HFFc6 (cell line): Measurements from ENCODE around the gene CABS1. TPM values are rescaled to one million over a fixed set of nuclear protein-coding genes. Genes with fewer than 3 reads are reported as not detected.

Experiments used
- DNase-seq: peaks from one replicate; pipeline ENCODE4 v3.0.0-alpha.2; 2018
- H3K27ac Mint-ChIP-seq: 2 replicates; pipeline ENCODE4 v1.8.0; 2020; ENCODE audit warnings: mild to moderate bottlenecking, mixed read lengths
- H3K27me3 Mint-ChIP-seq: 2 replicates; pipeline ENCODE4 v1.8.0; 2021; ENCODE audit warnings: mild to moderate bottlenecking, moderate library complexity, mixed read lengths; ENCODE audit not compliant: insufficient read depth
- H3K36me3 Mint-ChIP-seq: 2 replicates; pipeline ENCODE4 v1.8.0; 2021; ENCODE audit warnings: low read depth, mixed read lengths
- H3K4me1 Mint-ChIP-seq: 2 replicates; pipeline ENCODE4 v1.8.0; 2020; ENCODE audit warnings: low read depth, mixed read lengths
- H3K4me3 Mint-ChIP-seq: 2 replicates; pipeline ENCODE4 v1.8.0; 2020; ENCODE audit warnings: mild to moderate bottlenecking, moderate library complexity, mixed read lengths
- H3K9me3 Mint-ChIP-seq: 2 replicates; pipeline ENCODE4 v1.8.0; 2020; ENCODE audit warnings: mild to moderate bottlenecking, mixed read lengths
- long read RNA-seq: library from polyadenylated mRNA; unstranded; transcript quantifications from one replicate; pipeline ENCODE4 v2.0.0, GENCODE V29; 2019
- total RNA-seq, 6 experiments: library from RNA; stranded (reverse); fragmentation: NEBNext Ultra II Directional; extraction: Animal tissue kit (Norgen Biotek cat#: 25700); gene quantifications; 2 replicates in 1 of 6; 3 replicates in 5 of 6; pipeline ENCODE4 v1.2.3, GENCODE V29; 2021
- TF ChIP-seq, protein P1 (sequence below): fragments of 200-600 bp; sonication (generic); IDR thresholded peaks from 2 replicates; pipeline ENCODE4 v1.5.0; 2021; ENCODE audit warnings: antibody characterized with exemption, mild to moderate bottlenecking

Gene CABS1
- total RNA-seq, result not detected
- long read RNA-seq, result 0 reads

DNA sequence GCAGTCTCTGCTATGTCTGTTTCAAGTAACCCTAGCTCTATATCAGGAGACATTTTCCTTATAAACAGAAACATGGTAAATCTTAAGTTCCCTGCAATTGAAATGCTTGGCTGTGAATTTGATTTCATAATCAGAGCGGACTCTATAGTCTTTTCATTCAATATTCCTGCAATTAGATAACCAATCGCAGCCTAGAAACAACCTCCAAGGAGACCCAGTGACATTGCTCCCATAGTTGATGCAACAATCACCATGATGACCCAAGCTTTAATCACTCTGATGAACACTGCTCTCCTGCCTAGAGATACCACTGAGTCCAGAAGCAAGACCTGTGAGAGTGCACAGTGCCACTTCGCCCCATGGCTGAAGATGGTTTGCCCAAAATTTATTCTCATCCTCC, at the start of gene CABS1:
Gene CABS1 (plus strand): TSS at position 301 of the 400 bp plus-strand sequence. CDS start 59 bp downstream, at position 360.
- DNase-seq, result no peak
- no peaks in the 10 kb centered on the region for H3K36me3 Mint-ChIP-seq
- H3K9me3 Mint-ChIP-seq, result no peaks in the 10 kb centered on the region; the same call in 1 of the 2 replicates
- H3K27me3 Mint-ChIP-seq, result no peaks in the 10 kb centered on the region
- H3K4me3 Mint-ChIP-seq, result no peak within 1 kb of the TSS
- H3K27ac Mint-ChIP-seq, result no peak within 1 kb of the TSS
- no peaks in the 10 kb centered on the region for H3K4me1 Mint-ChIP-seq
- TF ChIP-seq, protein P1, sequence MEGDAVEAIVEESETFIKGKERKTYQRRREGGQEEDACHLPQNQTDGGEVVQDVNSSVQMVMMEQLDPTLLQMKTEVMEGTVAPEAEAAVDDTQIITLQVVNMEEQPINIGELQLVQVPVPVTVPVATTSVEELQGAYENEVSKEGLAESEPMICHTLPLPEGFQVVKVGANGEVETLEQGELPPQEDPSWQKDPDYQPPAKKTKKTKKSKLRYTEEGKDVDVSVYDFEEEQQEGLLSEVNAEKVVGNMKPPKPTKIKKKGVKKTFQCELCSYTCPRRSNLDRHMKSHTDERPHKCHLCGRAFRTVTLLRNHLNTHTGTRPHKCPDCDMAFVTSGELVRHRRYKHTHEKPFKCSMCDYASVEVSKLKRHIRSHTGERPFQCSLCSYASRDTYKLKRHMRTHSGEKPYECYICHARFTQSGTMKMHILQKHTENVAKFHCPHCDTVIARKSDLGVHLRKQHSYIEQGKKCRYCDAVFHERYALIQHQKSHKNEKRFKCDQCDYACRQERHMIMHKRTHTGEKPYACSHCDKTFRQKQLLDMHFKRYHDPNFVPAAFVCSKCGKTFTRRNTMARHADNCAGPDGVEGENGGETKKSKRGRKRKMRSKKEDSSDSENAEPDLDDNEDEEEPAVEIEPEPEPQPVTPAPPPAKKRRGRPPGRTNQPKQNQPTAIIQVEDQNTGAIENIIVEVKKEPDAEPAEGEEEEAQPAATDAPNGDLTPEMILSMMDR, result no peak

DNA sequence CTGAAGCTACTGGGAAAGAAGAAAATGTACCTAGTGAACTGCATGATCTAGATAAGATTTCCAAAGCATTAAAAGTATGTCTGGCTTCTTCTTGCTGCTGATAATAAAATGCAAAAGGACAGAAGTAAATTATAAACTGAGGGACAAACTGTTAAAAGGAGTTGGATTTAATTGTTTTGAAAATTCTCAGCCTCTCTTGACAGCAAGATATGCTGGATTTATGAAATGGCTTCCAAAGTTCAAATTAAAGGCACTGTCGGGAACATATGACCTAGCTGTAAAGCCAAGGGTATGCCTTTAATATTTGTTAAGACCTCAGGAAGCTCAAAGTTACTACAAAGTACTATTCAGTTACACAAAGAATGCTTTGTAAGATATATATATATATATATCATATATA, 46.1 kb upstream of the CABS1 start:
- TF ChIP-seq, protein P1, result no peak
- Mint-ChIP-seq H3K4me3 (no peak overlapping the region), H3K27me3 (no peaks in the 10 kb centered on the region; the same call in 1 of the 2 replicates), H3K9me3 (peaks cover 23% of the 10 kb centered on the region), H3K4me1 (no peaks in the 10 kb centered on the region), H3K36me3 (no peaks in the 10 kb centered on the region), H3K27ac (no peak overlapping the region)
- no peak for DNase-seq

DNA sequence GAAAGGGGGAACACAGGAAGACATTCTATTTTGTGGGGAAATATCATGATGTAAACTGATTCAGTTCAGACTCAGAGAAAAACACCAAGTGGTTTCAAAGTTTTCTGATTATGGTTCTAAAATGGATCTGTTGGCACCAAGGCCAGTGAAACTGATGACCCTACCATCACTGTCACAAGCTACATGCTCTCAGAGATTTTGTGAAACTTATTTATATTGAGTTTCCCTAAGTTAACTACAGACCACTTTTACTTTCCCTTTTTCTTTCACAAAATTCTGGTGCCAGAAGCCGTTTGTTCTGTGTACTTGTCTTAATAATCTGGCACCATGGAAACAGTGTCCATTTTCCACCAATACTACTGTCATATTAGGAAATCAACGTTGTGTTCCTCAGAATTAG, 43.4 kb upstream of the CABS1 start:
- DNase-seq, result no peak
- H3K4me1 Mint-ChIP-seq, result no peaks in the 10 kb centered on the region
- no peak overlapping the region for H3K27ac Mint-ChIP-seq
- no peaks in the 10 kb centered on the region for H3K36me3 Mint-ChIP-seq
- no peak overlapping the region for H3K4me3 Mint-ChIP-seq
- H3K27me3 Mint-ChIP-seq, result no peaks in the 10 kb centered on the region
- TF ChIP-seq, protein P1, result no peak
- peaks cover 22% of the 10 kb centered on the region for H3K9me3 Mint-ChIP-seq

DNA sequence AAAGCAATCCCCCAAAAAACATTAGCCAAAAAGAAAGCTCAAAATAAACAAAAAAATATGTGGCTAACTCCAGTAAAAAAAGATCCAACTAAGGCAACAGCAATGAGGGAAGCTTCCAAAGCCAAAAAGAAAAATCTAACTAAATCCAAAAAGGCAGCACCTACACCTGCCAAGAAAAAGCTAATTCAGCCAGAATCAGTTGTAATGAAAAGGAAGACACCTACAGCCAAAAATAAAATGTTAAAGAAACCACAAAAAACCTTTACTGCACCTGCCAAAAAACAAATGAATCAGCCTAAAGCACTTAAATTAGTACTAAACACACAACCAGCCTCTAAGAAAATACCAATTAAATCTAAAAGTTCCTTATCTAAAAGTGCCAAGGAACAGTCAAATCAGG, 37.2 kb upstream of the CABS1 start:
- no peaks in the 10 kb centered on the region for H3K4me1 Mint-ChIP-seq
- peaks cover 57% of the 10 kb centered on the region for H3K9me3 Mint-ChIP-seq
- H3K27ac Mint-ChIP-seq, result no peak overlapping the region
- TF ChIP-seq, protein P1, result no peak
- H3K36me3 Mint-ChIP-seq, result no peaks in the 10 kb centered on the region
- H3K27me3 Mint-ChIP-seq, result no peaks in the 10 kb centered on the region
- no peak for DNase-seq
- no peak overlapping the region for H3K4me3 Mint-ChIP-seq

DNA sequence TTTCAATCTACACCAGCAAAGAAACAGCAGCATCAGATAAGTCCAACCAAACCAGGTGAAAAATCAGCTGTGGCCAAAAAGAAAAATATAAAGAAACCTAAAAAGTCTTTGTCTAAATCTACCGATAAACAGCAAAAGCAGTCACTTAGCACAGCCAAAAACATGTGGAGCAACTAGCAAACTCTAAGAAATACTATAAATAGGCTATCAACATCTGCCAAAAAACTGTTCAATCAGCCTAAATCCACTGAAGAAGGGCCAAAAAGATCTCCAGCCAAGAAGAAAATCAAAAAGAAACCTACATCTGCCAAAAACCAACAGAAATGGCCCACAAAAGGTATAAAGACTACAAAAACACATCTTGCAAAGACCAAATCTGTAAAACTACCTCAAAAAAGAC, 36.7 kb upstream of the CABS1 start:
- Mint-ChIP-seq H3K27me3 (no peaks in the 10 kb centered on the region), H3K27ac (no peak overlapping the region), H3K4me3 (no peak overlapping the region), H3K36me3 (no peaks in the 10 kb centered on the region), H3K9me3 (peaks cover 54% of the 10 kb centered on the region), H3K4me1 (no peaks in the 10 kb centered on the region)
- DNase-seq, result no peak
- TF ChIP-seq, protein P1, result no peak

DNA sequence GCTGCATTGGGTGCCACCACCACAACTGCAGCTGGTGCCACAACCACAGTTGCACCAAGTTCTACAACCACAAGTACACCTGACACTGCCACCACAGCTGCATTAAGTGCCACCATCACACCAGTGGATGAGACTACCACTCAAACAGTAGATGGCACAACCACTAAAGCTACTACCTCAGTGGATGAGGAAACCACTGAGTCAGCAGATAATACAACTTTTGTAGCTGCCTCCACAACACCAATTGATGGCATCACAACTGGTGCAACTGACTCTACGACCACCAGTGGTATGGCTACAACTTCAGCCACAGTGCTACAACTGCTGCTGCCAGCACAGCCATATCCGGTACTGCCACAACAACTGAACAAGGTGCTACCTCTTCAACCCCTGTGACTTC, 35.1 kb upstream of the CABS1 start:
- DNase-seq, result no peak
- Mint-ChIP-seq H3K36me3 (no peaks in the 10 kb centered on the region), H3K27ac (no peak overlapping the region), H3K4me3 (no peak overlapping the region), H3K4me1 (no peaks in the 10 kb centered on the region), H3K27me3 (no peaks in the 10 kb centered on the region), H3K9me3 (peaks cover 54% of the 10 kb centered on the region)
- TF ChIP-seq, protein P1, result no peak
